ENCODE measurements around the gene TMED8.

TMED8 gene

DNA sequence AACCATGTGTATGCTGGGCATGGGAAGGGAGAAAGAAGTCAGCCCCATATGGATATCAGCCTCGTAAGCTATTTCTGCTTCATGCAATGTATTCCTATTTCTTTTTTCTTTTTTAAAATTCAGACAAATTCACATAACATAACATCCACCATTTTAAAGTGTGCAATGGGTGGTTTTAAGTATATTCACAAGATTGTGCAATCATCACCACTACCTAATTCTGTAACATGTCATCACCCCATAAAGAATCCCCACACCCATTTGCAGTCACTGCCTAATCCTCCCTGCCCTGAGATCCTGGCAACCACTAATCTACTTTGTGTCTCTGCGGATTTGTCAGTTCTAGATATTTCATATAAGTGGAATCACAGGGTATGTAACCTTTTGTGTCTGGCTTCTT lies 65.7 kb downstream of the TMED8 start:
- Histone ChIP-seq H3K27me3 (ENCODE audit: insufficient read depth, poor library complexity, severe bottlenecking) (no peaks in the 10 kb centered on the region), H3K9me3 (ENCODE audit: severe bottlenecking) (no peaks in the 10 kb centered on the region), H3K4me3 (ENCODE audit: severe bottlenecking) (no peak overlapping the region), H3K4me1 (ENCODE audit: insufficient read depth, poor library complexity, severe bottlenecking) (peaks cover 19% of the 10 kb centered on the region), H3K27ac (ENCODE audit: poor library complexity, severe bottlenecking) (no peak overlapping the region), H3K36me3 (ENCODE audit: low read depth) (no peaks in the 10 kb centered on the region)
- TF ChIP-seq, protein P1, sequence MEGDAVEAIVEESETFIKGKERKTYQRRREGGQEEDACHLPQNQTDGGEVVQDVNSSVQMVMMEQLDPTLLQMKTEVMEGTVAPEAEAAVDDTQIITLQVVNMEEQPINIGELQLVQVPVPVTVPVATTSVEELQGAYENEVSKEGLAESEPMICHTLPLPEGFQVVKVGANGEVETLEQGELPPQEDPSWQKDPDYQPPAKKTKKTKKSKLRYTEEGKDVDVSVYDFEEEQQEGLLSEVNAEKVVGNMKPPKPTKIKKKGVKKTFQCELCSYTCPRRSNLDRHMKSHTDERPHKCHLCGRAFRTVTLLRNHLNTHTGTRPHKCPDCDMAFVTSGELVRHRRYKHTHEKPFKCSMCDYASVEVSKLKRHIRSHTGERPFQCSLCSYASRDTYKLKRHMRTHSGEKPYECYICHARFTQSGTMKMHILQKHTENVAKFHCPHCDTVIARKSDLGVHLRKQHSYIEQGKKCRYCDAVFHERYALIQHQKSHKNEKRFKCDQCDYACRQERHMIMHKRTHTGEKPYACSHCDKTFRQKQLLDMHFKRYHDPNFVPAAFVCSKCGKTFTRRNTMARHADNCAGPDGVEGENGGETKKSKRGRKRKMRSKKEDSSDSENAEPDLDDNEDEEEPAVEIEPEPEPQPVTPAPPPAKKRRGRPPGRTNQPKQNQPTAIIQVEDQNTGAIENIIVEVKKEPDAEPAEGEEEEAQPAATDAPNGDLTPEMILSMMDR (IDR thresholded peaks at IDR 0.05; ENCODE audit: poor library complexity, severe bottlenecking), result no peak
- no peak for ATAC-seq (ENCODE audit: low read depth)
- DNase-seq (ENCODE audit: low spot score), result no peak

- Histone ChIP-seq H3K27ac (ENCODE audit: poor library complexity, severe bottlenecking) (no peak overlapping the region), H3K36me3 (ENCODE audit: low read depth) (no peaks in the 10 kb centered on the region), H3K4me1 (ENCODE audit: insufficient read depth, poor library complexity, severe bottlenecking) (peaks cover 19% of the 10 kb centered on the region), H3K9me3 (ENCODE audit: severe bottlenecking) (no peaks in the 10 kb centered on the region), H3K27me3 (ENCODE audit: insufficient read depth, poor library complexity, severe bottlenecking) (no peaks in the 10 kb centered on the region), H3K4me3 (ENCODE audit: severe bottlenecking) (no peak overlapping the region)
- no peak for DNase-seq (ENCODE audit: low spot score)
- ATAC-seq (ENCODE audit: low read depth), result no peak
- TF ChIP-seq, protein P1 (IDR thresholded peaks at IDR 0.05; ENCODE audit: poor library complexity, severe bottlenecking), result no peak
Observed at GRCh38 chr14:77310026-77310425, 66.9 kb downstream of the TMED8 start.

- H3K36me3 ChIP-seq (ENCODE audit: low read depth), result peaks cover 5% of the 10 kb centered on the region
- no peak for ATAC-seq (ENCODE audit: low read depth)
- no peak overlapping the region for H3K4me3 ChIP-seq (ENCODE audit: severe bottlenecking)
- TF ChIP-seq, protein P1 (IDR thresholded peaks at IDR 0.05; ENCODE audit: poor library complexity, severe bottlenecking), result no peak
- H3K4me1 ChIP-seq (ENCODE audit: insufficient read depth, poor library complexity, severe bottlenecking), result peaks cover 18% of the 10 kb centered on the region
- no peaks in the 10 kb centered on the region for H3K9me3 ChIP-seq (ENCODE audit: severe bottlenecking)
- H3K27me3 ChIP-seq (ENCODE audit: insufficient read depth, poor library complexity, severe bottlenecking), result no peaks in the 10 kb centered on the region
- DNase-seq (ENCODE audit: low spot score), result no peak
- H3K27ac ChIP-seq (ENCODE audit: poor library complexity, severe bottlenecking), result no peak overlapping the region
Observed at GRCh38 chr14:77309131-77309530, 67.8 kb downstream of the TMED8 start.

DNA sequence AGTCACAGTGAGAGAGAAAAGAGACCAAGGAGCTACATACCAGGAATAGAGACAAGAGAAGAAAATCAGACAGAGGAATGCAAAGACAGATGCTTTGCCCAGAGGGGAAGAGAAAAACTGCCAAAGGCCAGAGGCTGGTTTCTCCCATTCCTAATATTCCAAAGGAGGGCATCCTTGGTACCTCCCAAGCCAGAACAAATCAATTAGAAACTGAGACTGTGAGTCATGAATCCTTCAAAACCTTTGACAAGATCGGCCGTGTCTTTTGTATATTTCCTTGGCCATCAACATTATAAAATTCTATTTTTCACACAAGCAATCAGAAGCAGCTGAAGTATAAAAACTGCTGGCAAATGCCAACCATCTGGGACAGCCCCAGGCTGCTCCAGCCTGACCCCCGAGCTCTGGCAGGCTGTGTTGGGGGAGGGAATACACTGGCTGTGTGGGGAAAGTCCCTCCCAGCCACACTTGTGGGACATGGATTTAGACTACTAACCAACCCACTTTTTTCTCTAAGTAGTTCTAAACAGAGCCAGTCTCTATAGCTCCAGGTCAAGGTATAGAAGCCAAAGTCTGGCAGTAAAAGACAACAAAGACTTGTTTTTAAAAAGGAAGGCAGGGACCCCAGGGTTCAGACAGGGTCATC lies 69.9 kb downstream of the TMED8 start:
- peaks cover 25% of the 10 kb centered on the region for H3K4me1 ChIP-seq (ENCODE audit: insufficient read depth, poor library complexity, severe bottlenecking)
- H3K9me3 ChIP-seq (ENCODE audit: severe bottlenecking), result no peaks in the 10 kb centered on the region
- no peak for ATAC-seq (ENCODE audit: low read depth)
- H3K4me3 ChIP-seq (ENCODE audit: severe bottlenecking), result no peak overlapping the region
- TF ChIP-seq, protein P1 (IDR thresholded peaks at IDR 0.05; ENCODE audit: poor library complexity, severe bottlenecking), result no peak
- peak overlapping the region; percentile 7 for H3K27ac ChIP-seq (ENCODE audit: poor library complexity, severe bottlenecking)
- H3K36me3 ChIP-seq (ENCODE audit: low read depth), result peaks cover 9% of the 10 kb centered on the region
- no peaks in the 10 kb centered on the region for H3K27me3 ChIP-seq (ENCODE audit: insufficient read depth, poor library complexity, severe bottlenecking)
- no peak for DNase-seq (ENCODE audit: low spot score)

DNA sequence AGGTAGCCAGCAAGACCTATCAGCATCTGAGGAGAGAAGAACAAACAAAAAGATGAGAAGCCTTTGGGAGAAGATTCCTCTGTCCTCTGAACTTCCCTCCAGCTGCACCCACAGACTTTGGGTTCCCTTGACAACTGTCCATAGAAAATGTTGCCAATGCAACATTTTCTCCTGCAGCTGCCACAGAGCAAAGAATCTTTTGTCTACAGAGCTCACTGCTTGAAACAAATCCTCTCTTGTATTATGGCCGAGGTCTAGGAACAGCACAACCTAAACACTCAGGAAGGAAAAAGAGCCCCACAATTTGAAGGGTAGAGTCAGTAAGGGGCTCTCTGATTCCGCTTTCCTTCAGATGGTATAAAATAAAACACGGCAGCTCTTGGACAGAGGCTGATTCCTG lies 70.5 kb downstream of the TMED8 start:
- Histone ChIP-seq H3K36me3 (ENCODE audit: low read depth) (peaks cover 9% of the 10 kb centered on the region), H3K4me1 (ENCODE audit: insufficient read depth, poor library complexity, severe bottlenecking) (peaks cover 25% of the 10 kb centered on the region), H3K27ac (ENCODE audit: poor library complexity, severe bottlenecking) (peak overlapping the region; percentile 7), H3K9me3 (ENCODE audit: severe bottlenecking) (no peaks in the 10 kb centered on the region), H3K4me3 (ENCODE audit: severe bottlenecking) (no peak overlapping the region), H3K27me3 (ENCODE audit: insufficient read depth, poor library complexity, severe bottlenecking) (no peaks in the 10 kb centered on the region)
- TF ChIP-seq, protein P1 (IDR thresholded peaks at IDR 0.05; ENCODE audit: poor library complexity, severe bottlenecking), result no peak
- no peak for DNase-seq (ENCODE audit: low spot score)
- no peak for ATAC-seq (ENCODE audit: low read depth)

All from RWPE2 (cell line).